Adipocyte (in vitro differentiated cells): ENCODE measurements around the gene ADGRB2.
A peak's percentile ranks its signal among the peaks of the same experiment; 100 is the strongest.

Source experiments
- DNase-seq: peaks from one replicate; pipeline ENCODE4 v3.0.0-alpha.2; 2015; ENCODE audit warnings: low read depth
- H3K27me3 ChIP-seq: replicated peaks from 2 replicates; pipeline ENCODE4 v1.7.0; 2013; ENCODE audit warnings: mild to moderate bottlenecking, low read length, moderate library complexity; ENCODE audit not compliant: control insufficient read depth, insufficient read depth
- H3K36me3 ChIP-seq: 2 replicates; pipeline ENCODE4 v1.7.0; 2013; ENCODE audit warnings: low read length, mild to moderate bottlenecking, moderate library complexity; ENCODE audit not compliant: control insufficient read depth, insufficient read depth, severe bottlenecking
- H3K4me1 ChIP-seq: 2 replicates; pipeline ENCODE4 v1.7.0; 2013; ENCODE audit warnings: mild to moderate bottlenecking, low read length, moderate library complexity; ENCODE audit not compliant: control insufficient read depth, insufficient read depth
- H3K4me3 ChIP-seq: 2 replicates; pipeline ENCODE4 v1.7.0; 2013; ENCODE audit warnings: mild to moderate bottlenecking, low read length, moderate library complexity
- H3K9ac ChIP-seq: 2 replicates; pipeline ENCODE4 v1.7.0; 2013; ENCODE audit warnings: mild to moderate bottlenecking, low read length, moderate library complexity
- H3K9me3 ChIP-seq: 2 replicates; pipeline ENCODE4 v1.7.0; 2013; ENCODE audit warnings: mild to moderate bottlenecking, low read length, moderate library complexity; ENCODE audit not compliant: control insufficient read depth

The ADGRB2 gene

DNA sequence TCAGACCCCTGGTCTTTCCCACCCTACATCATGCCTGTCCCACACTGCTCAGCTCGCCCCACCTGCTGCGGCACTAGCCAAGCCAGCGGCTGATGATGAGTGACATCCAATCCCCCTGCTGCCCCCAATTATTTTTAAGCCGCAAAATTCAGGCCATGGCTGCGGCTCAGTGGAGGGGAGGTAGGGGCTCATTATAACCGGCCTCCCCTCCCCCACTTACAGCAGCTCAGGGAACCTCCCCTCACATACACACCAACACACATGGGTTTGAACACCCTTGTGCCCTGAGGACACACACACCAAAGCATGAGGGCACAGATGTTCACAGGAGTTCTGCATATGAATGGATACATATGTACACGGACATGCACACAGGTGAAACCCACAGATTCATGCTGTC lies 5.3 kb downstream of the ADGRB2 start:
- Histone ChIP-seq H3K36me3 (no peaks in the 10 kb centered on the region), H3K4me1 (peaks cover 35% of the 10 kb centered on the region), H3K9ac (no peak overlapping the region), H3K4me3 (no peak overlapping the region), H3K9me3 (no peaks in the 10 kb centered on the region), H3K27me3 (no peaks in the 10 kb centered on the region)
- no peak for DNase-seq

GRCh38 chr1:31757989-31758388 lies 6.2 kb downstream of the ADGRB2 start:
- Histone ChIP-seq H3K9ac (no peak overlapping the region), H3K4me3 (no peak overlapping the region), H3K9me3 (no peaks in the 10 kb centered on the region), H3K27me3 (no peaks in the 10 kb centered on the region), H3K36me3 (no peaks in the 10 kb centered on the region), H3K4me1 (peaks cover 40% of the 10 kb centered on the region)
- DNase-seq, result no peak

- DNase-seq, result no peak
- Histone ChIP-seq H3K9ac (no peak overlapping the region), H3K36me3 (no peaks in the 10 kb centered on the region), H3K4me3 (no peak overlapping the region), H3K9me3 (no peaks in the 10 kb centered on the region), H3K4me1 (peaks cover 39% of the 10 kb centered on the region), H3K27me3 (no peaks in the 10 kb centered on the region)
These were observed 6.9 kb downstream of the ADGRB2 start for GRCh38 chr1:31757204-31757679.

DNA sequence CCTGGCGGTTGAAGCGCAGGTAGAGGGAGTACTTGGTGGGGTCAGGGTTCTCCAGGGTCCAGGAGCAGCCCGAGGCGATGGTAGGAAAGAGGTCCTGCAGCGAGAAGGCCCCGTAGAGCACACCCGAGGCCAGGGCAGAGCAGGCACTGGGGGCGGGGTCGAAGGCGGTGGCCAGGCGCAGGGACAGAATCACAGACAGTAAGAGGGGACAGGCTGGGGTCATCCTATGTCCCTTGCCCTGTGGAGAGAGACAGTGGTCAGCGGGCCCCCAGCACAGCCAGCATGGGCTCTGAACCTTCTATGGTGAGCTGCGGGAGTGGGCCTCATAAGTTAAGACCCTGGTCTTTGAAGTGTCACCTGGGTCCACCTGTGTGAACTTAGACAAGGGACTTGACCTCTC lies 7.6 kb downstream of the ADGRB2 start:
- DNase-seq, result no peak

GRCh38 chr1:31755850-31756492 lies 8.2 kb downstream of the ADGRB2 start:
- H3K9ac ChIP-seq, result no peak overlapping the region
- no peak overlapping the region for H3K4me3 ChIP-seq
- no peak for DNase-seq
- peaks cover 31% of the 10 kb centered on the region for H3K4me1 ChIP-seq
- no peaks in the 10 kb centered on the region for H3K27me3 ChIP-seq
- H3K9me3 ChIP-seq, result no peaks in the 10 kb centered on the region
- H3K36me3 ChIP-seq, result no peaks in the 10 kb centered on the region

More for the DNA sequence above, 7.6 kb downstream of the ADGRB2 start:
- Histone ChIP-seq H3K9me3 (no peaks in the 10 kb centered on the region), H3K4me1 (peaks cover 33% of the 10 kb centered on the region), H3K36me3 (no peaks in the 10 kb centered on the region), H3K27me3 (no peaks in the 10 kb centered on the region), H3K4me3 (no peak overlapping the region), H3K9ac (no peak overlapping the region)

- peak; percentile 56 for DNase-seq
- H3K9me3 ChIP-seq, result no peaks in the 10 kb centered on the region
- H3K4me3 ChIP-seq, result no peak overlapping the region
- H3K27me3 ChIP-seq, result no peaks in the 10 kb centered on the region
- no peak overlapping the region for H3K9ac ChIP-seq
- H3K36me3 ChIP-seq, result no peaks in the 10 kb centered on the region
- H3K4me1 ChIP-seq, result peaks cover 38% of the 10 kb centered on the region
These were observed 8.9 kb downstream of the ADGRB2 start for GRCh38 chr1:31755197-31755611.

GRCh38 chr1:31754397-31754796 lies 9.7 kb downstream of the ADGRB2 start:
- H3K4me3 ChIP-seq, result no peak overlapping the region
- no peaks in the 10 kb centered on the region for H3K27me3 ChIP-seq
- H3K9ac ChIP-seq, result no peak overlapping the region

GRCh38 chr1:31753707-31754349 lies 10.3 kb downstream of the ADGRB2 start:
- H3K27me3 ChIP-seq, result no peaks in the 10 kb centered on the region
- peak overlapping the region; percentile 48 for H3K9ac ChIP-seq
- no peaks in the 10 kb centered on the region for H3K9me3 ChIP-seq
- peak; percentile 54 for DNase-seq
- no peaks in the 10 kb centered on the region for H3K36me3 ChIP-seq
- no peak overlapping the region for H3K4me3 ChIP-seq
- H3K4me1 ChIP-seq, result peaks cover 35% of the 10 kb centered on the region

More at GRCh38 chr1:31754397-31754796, 9.7 kb downstream of the ADGRB2 start:
- no peaks in the 10 kb centered on the region for H3K9me3 ChIP-seq
- peaks cover 35% of the 10 kb centered on the region for H3K4me1 ChIP-seq
- H3K36me3 ChIP-seq, result no peaks in the 10 kb centered on the region
- no peak for DNase-seq

DNA sequence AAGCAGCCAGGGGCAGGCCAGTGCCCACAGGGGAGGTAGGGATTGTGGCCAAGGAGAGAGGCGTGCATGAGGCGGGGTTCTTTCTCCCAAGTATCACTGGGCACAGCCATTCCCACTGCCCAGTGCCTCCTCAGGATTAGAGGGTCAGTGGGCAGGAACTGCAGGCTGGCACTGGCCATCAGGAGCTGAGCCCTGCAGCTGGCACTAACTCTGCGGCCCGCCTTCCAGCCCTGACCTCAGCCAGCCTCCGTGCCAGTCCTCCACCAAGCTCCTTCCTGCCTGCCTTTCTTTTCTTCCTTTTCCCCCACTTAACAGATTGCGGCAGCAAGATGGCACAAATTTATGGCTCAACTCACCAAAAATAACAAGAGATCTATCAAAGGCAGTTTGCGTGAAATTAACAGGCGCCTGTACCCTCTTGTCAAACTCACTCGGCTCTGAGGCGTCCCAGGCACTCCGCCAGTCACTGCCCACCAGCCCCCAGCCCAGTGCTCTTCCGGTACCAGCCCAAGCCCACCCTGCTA lies 11.1 kb downstream of the ADGRB2 start:
- no peak overlapping the region for H3K4me3 ChIP-seq
- H3K4me1 ChIP-seq, result peaks cover 35% of the 10 kb centered on the region
- H3K9ac ChIP-seq, result peak overlapping the region; percentile 48
- no peaks in the 10 kb centered on the region for H3K9me3 ChIP-seq
- no peak for DNase-seq
- no peaks in the 10 kb centered on the region for H3K36me3 ChIP-seq
- H3K27me3 ChIP-seq, result no peaks in the 10 kb centered on the region

DNA sequence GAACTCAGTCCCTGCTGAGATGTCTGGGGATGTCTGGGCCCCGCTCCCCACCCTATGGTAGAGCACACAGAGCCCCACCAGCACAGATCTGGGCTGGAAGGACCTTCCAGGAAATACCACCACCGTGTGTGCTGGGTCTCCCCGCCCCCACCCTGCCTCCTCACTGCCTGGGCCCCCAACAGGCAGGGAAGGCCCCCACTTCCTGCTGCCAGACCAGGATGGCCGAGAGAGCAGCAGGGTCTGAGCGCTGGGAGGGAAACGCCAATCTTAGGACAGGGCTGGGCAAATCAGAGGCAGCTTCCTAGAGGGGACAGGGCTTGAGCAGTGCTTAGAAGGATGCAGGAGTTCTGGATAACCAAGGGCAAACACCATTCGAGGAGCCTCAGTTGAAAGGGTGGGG lies 11.9 kb downstream of the ADGRB2 start:
- no peak overlapping the region for H3K4me3 ChIP-seq
- H3K9ac ChIP-seq, result no peak overlapping the region
- no peaks in the 10 kb centered on the region for H3K9me3 ChIP-seq
- no peaks in the 10 kb centered on the region for H3K27me3 ChIP-seq
- DNase-seq, result no peak
- no peaks in the 10 kb centered on the region for H3K36me3 ChIP-seq
- peaks cover 35% of the 10 kb centered on the region for H3K4me1 ChIP-seq

GRCh38 chr1:31751822-31752241 lies 12.3 kb downstream of the ADGRB2 start:
- H3K27me3 ChIP-seq, result no peaks in the 10 kb centered on the region
- no peak overlapping the region for H3K9ac ChIP-seq
- no peaks in the 10 kb centered on the region for H3K9me3 ChIP-seq
- no peaks in the 10 kb centered on the region for H3K36me3 ChIP-seq
- H3K4me3 ChIP-seq, result no peak overlapping the region
- DNase-seq, result no peak
- H3K4me1 ChIP-seq, result peaks cover 35% of the 10 kb centered on the region
